H1 (cell line): Measurements from ENCODE around the gene ABHD1. TPM values are rescaled to one million over a fixed set of nuclear protein-coding genes. Genes with fewer than 3 reads are reported as not detected.

Experiments
- CTCF ChIA-PET: fragments of 300-600 bp; sonication (Branson Sonifier 250); formaldehyde crosslinking; loops from one replicate; lab custom pipeline; 2021; ENCODE audit not compliant: partially characterized antibody; lab: Charles Lee
- POLR2A ChIA-PET: fragments of 300-600 bp; sonication (Branson Sonifier 250); formaldehyde crosslinking; loops from one replicate; lab custom pipeline; 2021; ENCODE audit warnings: inconsistent platforms; ENCODE audit not compliant: partially characterized antibody; lab: Charles Lee
- DNase-seq, 2 experiments: peaks; one replicate each; pipeline versions ENCODE4 v3.0.0 to v3.0.0-alpha.2; 2010 to 2022; ENCODE audit warnings: low spot score in 2 of 2, low read depth in 1 of 2, mixed read lengths in 1 of 2
- FAIRE-seq: peaks from 2 replicates; lab custom pipeline; 2011; peaks lifted over from hg19 to GRCh38; lab: Jason Lieb, UNC
- H2AFZ ChIP-seq: 2 replicates; pipeline ENCODE4 v1.8.1; 2012; ENCODE audit warnings: low read length, inconsistent platforms
- H2AK5ac ChIP-seq: 2 replicates; pipeline ENCODE4 v1.6.1; 2013; ENCODE audit warnings: low read depth, low read length
- H2BK120ac ChIP-seq: replicated peaks from 2 replicates; pipeline ENCODE3; 2013; ENCODE audit warnings: low read depth, low read length, inconsistent platforms
- H2BK12ac ChIP-seq: 2 replicates; pipeline ENCODE4 v1.6.1; 2013; ENCODE audit warnings: low read depth, low read length
- H2BK15ac ChIP-seq: 2 replicates; pipeline ENCODE4 v1.6.1; 2013; ENCODE audit warnings: low read length
- H2BK20ac ChIP-seq: 2 replicates; pipeline ENCODE4 v1.6.1; 2013; ENCODE audit warnings: low read length
- H2BK5ac ChIP-seq: 2 replicates; pipeline ENCODE4 v1.6.1; 2013; ENCODE audit warnings: low read depth, low read length
- H3K14ac ChIP-seq: 2 replicates; pipeline ENCODE4 v1.6.1; 2013; ENCODE audit warnings: inconsistent platforms; ENCODE audit not compliant: insufficient read length
- H3K18ac ChIP-seq: 2 replicates; pipeline ENCODE4 v1.6.1; 2013; ENCODE audit warnings: low read length; ENCODE audit errors: extremely low read depth
- H3K23ac ChIP-seq: 2 replicates; pipeline ENCODE4 v1.6.1; 2013; ENCODE audit warnings: inconsistent platforms; ENCODE audit not compliant: insufficient read length
- H3K23me2 ChIP-seq: 2 replicates; pipeline ENCODE4 v1.6.1; 2013; ENCODE audit warnings: low read depth, low read length
- H3K27ac ChIP-seq: 2 replicates; pipeline ENCODE4 v1.6.1; 2011; ENCODE audit warnings: low read depth, low read length, inconsistent platforms
- H3K27me3 ChIP-seq, 4 experiments: replicated peaks in 1 of 4; 1 replicate in 1 of 4; 2 replicates in 3 of 4; pipeline versions ENCODE4 v1.6.1 to v1.8.1; 2011 to 2013; ENCODE audit warnings: low read length in 3 of 4, mild to moderate bottlenecking in 3 of 4, inconsistent platforms in 2 of 4, mixed read lengths in 2 of 4, moderate library complexity in 1 of 4; ENCODE audit not compliant: control insufficient read depth in 3 of 4, insufficient read depth in 3 of 4; ENCODE audit errors: extremely low read depth in 1 of 4
- H3K36me3 ChIP-seq, 4 experiments: 2 replicates each; pipeline versions ENCODE4 v1.6.1 to v1.8.1; 2011 to 2013; ENCODE audit warnings: mild to moderate bottlenecking in 4 of 4, low read length in 3 of 4, moderate library complexity in 2 of 4, control low read depth in 1 of 4, inconsistent platforms in 1 of 4; ENCODE audit not compliant: insufficient read depth in 4 of 4, control insufficient read depth in 2 of 4
- H3K4ac ChIP-seq: replicated peaks from 2 replicates; pipeline ENCODE3; 2013; ENCODE audit warnings: low read length, low read depth, mixed read lengths, inconsistent platforms; ENCODE audit not compliant: insufficient read length
- H3K4me1 ChIP-seq, 4 experiments: replicated peaks in 1 of 4; 1 replicate in 1 of 4; 2 replicates in 3 of 4; pipeline versions ENCODE4 v1.6.1 to v1.8.1; 2011 to 2013; ENCODE audit warnings: low read length in 3 of 4, inconsistent platforms in 2 of 4, mixed read lengths in 1 of 4; ENCODE audit not compliant: insufficient read depth in 4 of 4, control insufficient read depth in 3 of 4
- H3K4me2 ChIP-seq, 2 experiments: 2 replicates each; pipeline versions ENCODE4 v1.6.1 to v1.8.1; 2011 to 2013; ENCODE audit warnings: low read depth in 2 of 2, low read length in 2 of 2, control low read depth in 1 of 2, inconsistent platforms in 1 of 2, mild to moderate bottlenecking in 1 of 2; ENCODE audit not compliant: insufficient read depth in 1 of 2
- H3K4me3 ChIP-seq, 4 experiments: fragments of 200-600, 300-600 bp in 1 of 4; sonication (generic), shearing (Covaris generic), sonication (Bioruptor Twin) in 1 of 4; 2 replicates each; pipeline versions ENCODE4 v1.5.1 to v1.8.1; 2011 to 2016; ENCODE audit warnings: low read length in 4 of 4, low read depth in 3 of 4, control low read depth in 2 of 4, inconsistent platforms in 2 of 4, mild to moderate bottlenecking in 2 of 4, mixed read lengths in 1 of 4, moderate library complexity in 1 of 4; ENCODE audit not compliant: insufficient read depth in 2 of 4; ENCODE audit errors: extremely low read depth in 1 of 4
- H3K56ac ChIP-seq: replicated peaks from 2 replicates; pipeline ENCODE3; 2013; ENCODE audit warnings: low read depth, mild to moderate bottlenecking, mixed read lengths, low read length, inconsistent platforms; ENCODE audit not compliant: insufficient read length
- H3K79me1 ChIP-seq: 2 replicates; pipeline ENCODE4 v1.6.1; 2013; ENCODE audit warnings: low read depth, low read length, control low read depth
- H3K79me2 ChIP-seq, 2 experiments: 2 replicates each; pipeline versions ENCODE4 v1.6.1 to v1.8.1; 2012 to 2013; ENCODE audit warnings: low read length in 2 of 2, mild to moderate bottlenecking in 2 of 2, inconsistent platforms in 1 of 2; ENCODE audit not compliant: insufficient read depth in 2 of 2, control insufficient read depth in 1 of 2
- H3K9ac ChIP-seq, 4 experiments: replicated peaks in 1 of 4; 1 replicate in 1 of 4; 2 replicates in 3 of 4; pipeline versions ENCODE4 v1.6.1 to v1.8.1; 2011 to 2013; ENCODE audit warnings: low read depth in 3 of 4, low read length in 3 of 4, control low read depth in 2 of 4, mild to moderate bottlenecking in 2 of 4, moderate library complexity in 2 of 4, inconsistent platforms in 1 of 4; ENCODE audit errors: extremely low read depth in 1 of 4
- H3K9me3 ChIP-seq, 2 experiments: 2 replicates each; pipeline versions ENCODE4 v1.6.1 to v1.8.1; 2012 to 2013; ENCODE audit warnings: mild to moderate bottlenecking in 2 of 2, moderate library complexity in 2 of 2, control low read depth in 1 of 2, inconsistent platforms in 1 of 2, low read depth in 1 of 2, low read length in 1 of 2, mixed read lengths in 1 of 2; ENCODE audit not compliant: insufficient read depth in 2 of 2
- H4K20me1 ChIP-seq, 2 experiments: replicated peaks in 1 of 2; 2 replicates each; pipeline versions ENCODE3 to v1.8.1; 2011 to 2013; ENCODE audit warnings: inconsistent platforms in 2 of 2, low read length in 2 of 2, mild to moderate bottlenecking in 1 of 2; ENCODE audit not compliant: insufficient read depth in 2 of 2, control insufficient read depth in 1 of 2
- H4K5ac ChIP-seq: 2 replicates; pipeline ENCODE4 v1.6.1; 2013; ENCODE audit warnings: low read length, low read depth, mixed read lengths, inconsistent platforms; ENCODE audit not compliant: insufficient read length
- H4K8ac ChIP-seq: 2 replicates; pipeline ENCODE4 v1.8.0; 2013; ENCODE audit warnings: mild to moderate bottlenecking, moderate library complexity, low read length, inconsistent platforms; ENCODE audit not compliant: insufficient read depth; ENCODE audit errors: extremely low read depth
- H4K91ac ChIP-seq: replicated peaks from 2 replicates; pipeline ENCODE3; 2013; ENCODE audit warnings: low read length, mixed read lengths, inconsistent platforms; ENCODE audit not compliant: insufficient read length
- BACH1 ChIP-seq: IDR thresholded peaks from 2 replicates; pipeline ENCODE4 v1.6.1; 2012; ENCODE audit warnings: low read length, improper control_type of control experiment
- CHD1 ChIP-seq: IDR thresholded peaks from 2 replicates; pipeline ENCODE4 v1.6.1; 2012; ENCODE audit warnings: low read depth, low read length, improper control_type of control experiment
- KDM5A ChIP-seq: fragments of 200-600 bp; IDR thresholded peaks from 2 replicates; pipeline ENCODE4 v1.7.1; 2012; ENCODE audit warnings: mild to moderate bottlenecking, low read length, inconsistent platforms, mixed read lengths
- SAP30 ChIP-seq: fragments of 300-600 bp; sonication (generic); IDR thresholded peaks from 2 replicates; pipeline ENCODE4 v1.7.1; 2012; ENCODE audit warnings: low read length, moderate library complexity, mild to moderate bottlenecking, inconsistent platforms; ENCODE audit not compliant: insufficient read depth, insufficient replicate concordance
- WGBS, 2 experiments: shearing (Covaris generic) in 1 of 2; methylation state at CpG; one replicate each; pipeline versions ENCODE4 v1.1.6 to v1.1.7; 2013 to 2015; ENCODE audit warnings: low lambda C conversion rate in 2 of 2, mixed read lengths in 2 of 2, inconsistent platforms in 1 of 2, low coverage in 1 of 2, missing lambda C conversion rate in 1 of 2; ENCODE audit not compliant: insufficient replicate concordance in 2 of 2, insufficient coverage in 1 of 2, insufficient read length in 1 of 2; ENCODE audit errors: extremely low coverage in 1 of 2, missing lambda C conversion rate in 1 of 2; 5-methylcytosine and 5-hydroxymethylcytosine counted together
- polyA plus RNA-seq, 7 experiments: library from polyadenylated mRNA; depleted of rRNA in 3 of 7; stranded (reverse) in 5 of 7; unstranded in 2 of 7; fragments of >200 nt in 5 of 7; fragments of 200-250 nt in 2 of 7; gene quantifications; 1 replicate in 5 of 7; 2 replicates in 1 of 7; 4 replicates in 1 of 7; pipeline versions ENCODE4 v1.2.1 to v1.2.3, GENCODE V29; 2011 to 2013; ENCODE audit warnings: missing spikeins in 2 of 7, mixed read lengths in 2 of 7
- total RNA-seq: library from RNA; stranded (reverse); fragmentation: NEBNext Ultra II Directional; extraction: Animal tissue kit (Norgen Biotek cat#: 25700); gene quantifications from 2 replicates; pipeline ENCODE4 v1.2.1, GENCODE V29; 2021

The ABHD1 gene
- total and polyA plus RNA-seq, 2 of the 8 experiments (the other 6 are each of a cell fraction or from before 2014, with no cell fraction given) = 0.20 to 1.1 TPM

DNA sequence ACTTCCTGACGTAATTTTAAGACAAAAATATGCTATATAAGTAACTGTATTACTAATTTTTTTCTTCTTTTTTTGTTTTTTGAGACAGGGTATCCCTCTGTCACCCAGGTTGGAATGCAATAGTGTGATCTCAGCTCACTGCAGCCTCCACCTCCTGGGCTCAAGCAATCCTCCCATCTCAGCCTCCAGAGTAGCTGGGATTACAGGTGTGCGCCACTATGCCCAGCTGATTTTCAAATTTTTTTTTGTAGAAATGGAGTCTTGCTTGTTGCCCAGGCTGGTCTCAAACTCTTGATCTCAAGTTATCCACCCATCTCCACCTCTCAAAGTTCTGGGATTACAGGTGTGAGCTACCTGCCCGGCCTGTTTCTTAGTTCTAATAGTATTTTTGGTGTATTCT is 54.9 kb downstream of the ABHD1 start:
- Histone ChIP-seq H2BK15ac (no peak overlapping the region), H3K27ac (no peak overlapping the region), H2BK20ac (no peak overlapping the region), H3K79me2 (no peaks in the 10 kb centered on the region), H2BK5ac (no peak overlapping the region), H3K4me1 (no peaks in the 10 kb centered on the region), H3K36me3 (no peaks in the 10 kb centered on the region), H2BK120ac (no peak overlapping the region), H3K14ac (no peak overlapping the region), H2AK5ac (no peak overlapping the region), H3K23ac (no peak overlapping the region), H3K9me3 (no peaks in the 10 kb centered on the region), H3K9ac (no peak overlapping the region), H4K5ac (no peak overlapping the region), H3K79me1 (no peaks in the 10 kb centered on the region), H3K4me3 (no peak overlapping the region), H3K18ac (no peak overlapping the region), H4K8ac (no peak overlapping the region), H3K4ac (no peak overlapping the region), H4K91ac (no peak overlapping the region), H3K23me2 (no peaks in the 10 kb centered on the region), H3K4me2 (no peak overlapping the region), H4K20me1 (no peaks in the 10 kb centered on the region), H2BK12ac (no peak overlapping the region), H3K27me3 (no peaks in the 10 kb centered on the region; a peak in 1 of 7 replicates), H2AFZ (no peak overlapping the region), H3K56ac (no peak overlapping the region)
- WGBS, 2 experiments = 93% methylated on average over 3 of the region's 3 CpGs; no CpG with 5 or more reads in 1 of the 2 experiments
- FAIRE-seq = no peak
- ChIA-PET CTCF (interaction anchor here (1.5 to 5.0 kb wide), 3 partner anchors 9 to 123 kb away, joined by 4 to 26 read pairs (median 4); no protein-coding TSS in a partner anchor), POLR2A (interaction anchor here (1.0 kb wide), 1 partner anchor 30 kb away, joined by 3 read pairs; the partner anchor contains the start of gene TCF23)
- DNase-seq = no peak
- TF ChIP-seq CHD1 (no peak), KDM5A (no peak), SAP30 (no peak), BACH1 (no peak)
